A549 (cell line): ENCODE results near the gene STIP1.

Experiments
- POLR2A ChIP-seq: IDR thresholded peaks from 2 replicates; pipeline ENCODE4 v1.6.1; 2012; ENCODE audit warnings: mild to moderate bottlenecking, low read length
- TF ChIP-seq, protein P1 (sequence below): fragments of 450-650 bp; IDR thresholded peaks from 2 replicates; pipeline ENCODE4 v1.6.1; 2014; ENCODE audit warnings: antibody characterized with exemption

DNA sequence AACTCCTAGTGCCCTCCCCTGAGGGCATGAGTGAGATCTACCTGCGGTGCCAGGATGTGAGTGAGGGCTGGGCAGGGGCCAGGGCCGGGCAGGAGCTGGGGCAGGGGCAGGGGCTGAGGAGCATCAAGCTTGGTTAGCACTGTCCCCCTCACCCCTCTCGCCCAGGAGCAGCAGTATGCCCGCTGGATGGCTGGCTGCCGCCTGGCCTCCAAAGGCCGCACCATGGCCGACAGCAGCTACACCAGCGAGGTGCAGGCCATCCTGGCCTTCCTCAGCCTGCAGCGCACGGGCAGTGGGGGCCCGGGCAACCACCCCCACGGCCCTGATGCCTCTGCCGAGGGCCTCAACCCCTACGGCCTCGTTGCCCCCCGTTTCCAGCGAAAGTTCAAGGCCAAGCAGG is 34.3 kb downstream of the STIP1 start:
- TF ChIP-seq POLR2A = no peak
- TF ChIP-seq, protein P1, sequence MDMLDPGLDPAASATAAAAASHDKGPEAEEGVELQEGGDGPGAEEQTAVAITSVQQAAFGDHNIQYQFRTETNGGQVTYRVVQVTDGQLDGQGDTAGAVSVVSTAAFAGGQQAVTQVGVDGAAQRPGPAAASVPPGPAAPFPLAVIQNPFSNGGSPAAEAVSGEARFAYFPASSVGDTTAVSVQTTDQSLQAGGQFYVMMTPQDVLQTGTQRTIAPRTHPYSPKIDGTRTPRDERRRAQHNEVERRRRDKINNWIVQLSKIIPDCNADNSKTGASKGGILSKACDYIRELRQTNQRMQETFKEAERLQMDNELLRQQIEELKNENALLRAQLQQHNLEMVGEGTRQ = no peak
